Measurements from ENCODE around the gene EARS2.
A peak's percentile ranks its signal among the peaks of the same experiment; 100 is the strongest.
"Not testable (repeated sequence)": the region's sequence is repeated elsewhere in the genome, so short reads cannot be mapped to it uniquely, and the experiment has no call there.

EARS2 gene

DNA sequence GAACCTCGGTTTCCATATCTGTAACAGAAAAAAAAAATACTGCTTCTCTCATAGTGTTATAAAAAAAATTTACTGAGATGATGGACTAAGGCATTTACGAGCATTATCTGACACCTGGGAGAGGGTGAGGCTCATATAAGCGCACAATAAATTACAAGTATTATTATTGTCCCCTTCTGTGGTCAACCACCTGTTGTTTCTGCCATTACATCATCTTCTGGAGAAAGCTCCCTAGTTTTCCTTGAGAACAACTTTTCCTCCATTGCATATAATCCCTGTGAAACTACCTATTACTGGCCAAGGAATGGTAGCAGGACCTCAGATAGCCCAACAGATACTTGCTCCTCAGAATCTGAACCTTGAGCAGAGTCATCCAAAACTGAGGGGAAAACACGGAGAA, 35.2 kb downstream of the EARS2 start:
- no peak overlapping the region for H3K27ac Mint-ChIP-seq
- DNase-seq (ENCODE audit: low spot score in 2 of 2) (no peak), ATAC-seq (no peak)
- H3K36me3 Mint-ChIP-seq, result peaks cover 60% of the 10 kb centered on the region
- peaks cover 5% of the 10 kb centered on the region for H3K4me1 Mint-ChIP-seq
- no peaks in the 10 kb centered on the region for H3K9me3 Mint-ChIP-seq
- H3K4me3 Mint-ChIP-seq, result no peak overlapping the region

GRCh38 chr16:23521037-23521743, 36.0 kb downstream of the EARS2 start:
- peaks cover 58% of the 10 kb centered on the region for H3K36me3 Mint-ChIP-seq
- no peak for ATAC-seq
- peaks cover 10% of the 10 kb centered on the region for H3K4me1 Mint-ChIP-seq
- H3K9me3 Mint-ChIP-seq, result no peaks in the 10 kb centered on the region
- no peak overlapping the region for H3K27ac Mint-ChIP-seq
- no peak overlapping the region for H3K4me3 Mint-ChIP-seq
- DNase-seq (ENCODE audit: low spot score in 2 of 2), result no peak

DNA sequence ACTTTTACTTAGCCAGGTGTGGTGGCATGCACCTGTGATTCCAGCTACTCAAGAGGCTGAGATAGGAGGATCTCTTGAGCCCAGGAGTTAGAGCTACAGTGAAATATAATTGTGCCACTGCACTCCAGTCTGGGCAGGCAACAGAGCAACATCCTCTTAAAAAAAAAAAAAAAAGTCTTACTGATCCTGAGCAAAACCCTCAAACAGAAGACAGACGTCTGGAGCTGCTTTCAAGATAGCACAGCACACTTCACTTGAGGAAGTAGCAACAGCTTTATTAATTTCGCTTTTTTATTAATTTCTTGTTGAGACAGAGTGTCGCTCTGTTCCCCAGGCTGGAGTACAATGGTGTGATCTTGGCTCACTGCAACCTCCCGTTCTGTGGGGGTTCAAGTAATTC, 36.6 kb downstream of the EARS2 start:
- no peak overlapping the region for H3K27ac Mint-ChIP-seq
- DNase-seq (ENCODE audit: low spot score in 2 of 2), result no peak
- ATAC-seq, result no peak
- no peak overlapping the region for H3K4me3 Mint-ChIP-seq
- H3K9me3 Mint-ChIP-seq, result no peaks in the 10 kb centered on the region
- peaks cover 16% of the 10 kb centered on the region for H3K4me1 Mint-ChIP-seq
- H3K36me3 Mint-ChIP-seq, result peaks cover 58% of the 10 kb centered on the region

GRCh38 chr16:23519282-23519681, 37.9 kb downstream of the EARS2 start:
- Mint-ChIP-seq H3K4me3 (no peak overlapping the region), H3K36me3 (peaks cover 47% of the 10 kb centered on the region)

DNA sequence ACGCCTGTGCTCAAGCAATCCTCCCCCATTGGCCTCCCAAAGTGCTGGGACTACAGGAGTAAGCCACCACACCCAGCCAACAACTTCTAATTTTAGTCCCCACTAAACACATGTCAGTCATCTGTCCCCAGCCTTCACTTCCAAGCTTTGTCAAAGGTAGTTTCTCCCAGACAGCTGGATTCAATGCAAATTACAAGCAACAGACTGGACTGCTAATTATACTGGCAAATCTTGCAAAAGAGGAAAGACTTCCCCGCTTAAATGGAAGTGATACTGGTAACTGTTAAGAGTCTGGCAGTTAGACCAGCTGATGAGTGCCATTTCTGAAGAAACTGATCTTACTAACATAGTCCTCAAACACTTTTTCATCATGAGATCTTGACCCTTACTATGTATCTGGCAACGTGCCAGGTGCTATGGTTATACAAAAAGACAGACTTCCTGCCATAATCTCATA, 38.7 kb downstream of the EARS2 start:
- Mint-ChIP-seq H3K4me3 (no peak overlapping the region), H3K9me3 (no peaks in the 10 kb centered on the region), H3K27ac (no peak overlapping the region), H3K36me3 (peaks cover 39% of the 10 kb centered on the region), H3K4me1 (peaks cover 27% of the 10 kb centered on the region)
- DNase-seq (ENCODE audit: low spot score in 2 of 2), result no peak
- no peak for ATAC-seq

More at GRCh38 chr16:23519282-23519681, 37.9 kb downstream of the EARS2 start:
- DNase-seq (ENCODE audit: low spot score in 2 of 2) (no peak), ATAC-seq (no peak)
- no peaks in the 10 kb centered on the region for H3K9me3 Mint-ChIP-seq
- H3K27ac Mint-ChIP-seq, result no peak overlapping the region
- H3K4me1 Mint-ChIP-seq, result peaks cover 27% of the 10 kb centered on the region

GRCh38 chr16:23516366-23517137, 40.6 kb downstream of the EARS2 start:
- DNase-seq (ENCODE audit: low spot score in 2 of 2) (no peak), ATAC-seq (no peak)
- no peaks in the 10 kb centered on the region for H3K9me3 Mint-ChIP-seq
- peaks cover 27% of the 10 kb centered on the region for H3K4me1 Mint-ChIP-seq
- no peak overlapping the region for H3K4me3 Mint-ChIP-seq
- H3K27ac Mint-ChIP-seq, result no peak overlapping the region
- peaks cover 23% of the 10 kb centered on the region for H3K36me3 Mint-ChIP-seq

GRCh38 chr16:23515881-23516280, 41.3 kb downstream of the EARS2 start:
- Mint-ChIP-seq H3K27ac (peak overlapping the region; percentile 49), H3K4me1 (peaks cover 28% of the 10 kb centered on the region), H3K36me3 (peaks cover 19% of the 10 kb centered on the region), H3K9me3 (no peaks in the 10 kb centered on the region), H3K4me3 (no peak overlapping the region)
- ATAC-seq (no peak), DNase-seq (ENCODE audit: low spot score in 2 of 2) (no peak)

GRCh38 chr16:23514381-23515152, 42.6 kb downstream of the EARS2 start:
- Mint-ChIP-seq H3K36me3 (peaks cover 23% of the 10 kb centered on the region), H3K4me3 (no peak overlapping the region), H3K27ac (no peak overlapping the region), H3K4me1 (peaks cover 34% of the 10 kb centered on the region), H3K9me3 (no peaks in the 10 kb centered on the region)
- ATAC-seq, result peak; percentile 66
- no peak for DNase-seq (ENCODE audit: low spot score in 2 of 2)

GRCh38 chr16:23512168-23512695, 44.9 kb downstream of the EARS2 start:
- Mint-ChIP-seq H3K4me3 (no peak overlapping the region), H3K4me1 (peaks cover 45% of the 10 kb centered on the region), H3K27ac (no peak overlapping the region), H3K9me3 (peaks cover 4% of the 10 kb centered on the region), H3K36me3 (peaks cover 35% of the 10 kb centered on the region)
- no peak for ATAC-seq
- DNase-seq (ENCODE audit: low spot score in 2 of 2), result no peak

DNA sequence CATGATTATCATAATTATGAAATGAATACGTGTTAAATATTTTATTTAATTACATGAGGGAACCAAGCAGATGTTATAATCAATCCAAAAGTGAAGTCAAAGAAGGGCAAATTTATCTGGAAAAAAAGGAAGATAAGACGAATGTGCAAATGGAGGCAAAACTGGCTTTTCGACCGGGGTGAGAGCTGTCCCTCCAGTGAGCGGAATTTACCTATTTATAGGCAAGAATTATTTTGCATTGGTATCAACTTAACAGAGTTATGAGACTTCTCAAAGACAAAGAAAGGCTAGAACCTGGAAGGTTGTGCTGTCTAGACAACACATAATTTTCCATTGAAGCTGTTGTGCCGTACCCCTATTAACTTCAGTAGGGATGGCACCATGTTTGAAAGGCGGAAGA, 45.4 kb downstream of the EARS2 start:
- H3K4me1 Mint-ChIP-seq, result peaks cover 50% of the 10 kb centered on the region
- ATAC-seq (no peak), DNase-seq (ENCODE audit: low spot score in 2 of 2) (no peak)
- H3K27ac Mint-ChIP-seq, result no peak overlapping the region
- peaks cover 40% of the 10 kb centered on the region for H3K36me3 Mint-ChIP-seq
- peak overlapping the region; percentile 95 for H3K4me3 Mint-ChIP-seq
- H3K9me3 Mint-ChIP-seq, result peaks cover 4% of the 10 kb centered on the region

DNA sequence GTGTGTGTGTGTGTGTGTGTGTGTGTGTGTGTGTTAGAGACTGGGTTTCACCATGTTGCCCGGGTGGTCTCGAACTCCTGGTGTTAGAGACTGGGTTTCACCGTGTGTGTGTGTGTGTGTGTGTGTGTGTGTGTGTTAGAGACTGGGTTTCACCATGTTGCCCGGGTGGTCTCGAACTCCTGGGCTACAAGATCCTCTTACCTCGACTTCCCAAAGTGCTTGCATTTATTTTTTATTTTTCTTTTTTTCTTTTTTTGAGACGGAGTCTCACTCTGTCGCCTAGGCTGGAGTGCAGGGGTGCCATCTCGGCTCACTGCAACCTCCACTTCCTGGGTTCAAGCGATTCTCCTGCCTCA, 46.3 kb downstream of the EARS2 start:
- DNase-seq (ENCODE audit: low spot score in 2 of 2); ATAC-seq; H3K9me3 Mint-ChIP-seq: not testable (repeated sequence)
- peak overlapping the region; percentile 95 for H3K4me3 Mint-ChIP-seq
- H3K4me1 Mint-ChIP-seq, result peaks cover 52% of the 10 kb centered on the region
- peaks cover 36% of the 10 kb centered on the region for H3K36me3 Mint-ChIP-seq
- H3K27ac Mint-ChIP-seq, result peak overlapping the region; percentile 87

DNA sequence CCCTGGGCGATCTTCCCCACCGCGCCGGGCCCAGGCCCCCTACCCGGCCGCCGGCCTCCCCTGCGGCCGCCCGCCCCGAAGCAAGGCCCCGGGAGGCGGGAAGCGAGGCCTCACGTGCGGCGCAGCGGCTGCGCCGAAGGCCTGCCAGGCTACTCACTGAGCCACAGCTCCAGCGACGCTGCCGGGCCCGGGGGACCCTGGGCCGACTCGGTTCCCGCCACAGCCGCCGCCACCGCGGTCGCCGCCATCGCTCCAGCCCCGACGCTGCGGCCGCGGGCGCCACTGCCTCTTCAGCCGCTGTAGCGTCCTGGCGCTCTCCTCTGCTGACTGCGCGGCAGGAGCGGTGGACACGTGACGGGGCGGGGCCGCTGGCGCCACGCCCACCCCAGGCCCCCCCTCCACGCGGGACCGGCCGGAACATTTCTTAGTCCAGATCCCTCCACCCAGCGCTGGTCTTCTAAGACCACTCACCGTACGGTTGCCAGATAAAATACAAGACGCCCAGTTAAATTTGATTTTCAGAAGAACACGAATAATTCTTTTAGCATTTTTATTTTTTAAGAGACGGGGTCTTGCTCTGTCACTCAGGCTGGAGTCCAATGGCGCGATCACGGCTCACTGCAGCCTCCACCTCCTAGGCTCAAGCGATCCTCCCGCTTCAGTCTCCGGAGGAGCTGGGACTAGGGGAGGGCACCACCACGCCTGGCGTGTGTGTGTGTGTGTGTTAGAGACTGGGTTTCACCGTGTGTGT, 46.8 kb downstream of the EARS2 start, which contains the start of gene GGA2:
Gene GGA2, minus strand, starts transcription at position 331 of the 751 bp plus-strand sequence. Its CDS starts 83 bp downstream, at position 248.
- Mint-ChIP-seq H3K4me3 (peak within 1 kb of the TSS; percentile 95), H3K9me3 (peaks cover 4% of the 10 kb centered on the region), H3K27ac (peak within 1 kb of the TSS; percentile 87), H3K36me3 (peaks cover 31% of the 10 kb centered on the region), H3K4me1 (peaks cover 50% of the 10 kb centered on the region)
- ATAC-seq, result peak; percentile 92
- peak; percentile 64 to 88 for DNase-seq (ENCODE audit: low spot score in 2 of 2)

DNA sequence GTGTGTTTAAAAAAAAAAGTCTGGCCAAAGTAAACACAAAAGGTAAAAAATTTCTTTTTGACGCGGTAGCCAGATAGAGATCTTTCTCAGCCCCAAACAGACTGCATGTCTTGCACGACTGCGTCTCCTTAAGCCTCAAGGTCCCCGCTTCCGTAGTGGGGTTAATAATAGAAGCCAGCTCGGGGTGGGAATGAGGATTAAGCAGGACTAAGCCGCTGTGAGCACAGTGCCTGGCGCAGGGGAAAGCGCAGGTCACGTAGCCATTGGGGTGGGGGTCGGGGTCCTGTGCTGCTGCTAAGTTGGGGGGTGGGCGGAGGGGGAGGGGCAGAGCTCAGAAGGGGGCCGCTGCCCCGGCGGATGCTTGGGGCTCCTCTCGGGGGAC, 47.4 kb downstream of the EARS2 start:
- peak overlapping the region; percentile 95 for H3K4me3 Mint-ChIP-seq
- ATAC-seq, result peak; percentile 33
- H3K9me3 Mint-ChIP-seq, result peaks cover 4% of the 10 kb centered on the region
- peak overlapping the region; percentile 87 for H3K27ac Mint-ChIP-seq
- peaks cover 52% of the 10 kb centered on the region for H3K4me1 Mint-ChIP-seq
- peak; percentile 9 to 57 for DNase-seq (ENCODE audit: low spot score in 2 of 2)
- peaks cover 35% of the 10 kb centered on the region for H3K36me3 Mint-ChIP-seq

DNA sequence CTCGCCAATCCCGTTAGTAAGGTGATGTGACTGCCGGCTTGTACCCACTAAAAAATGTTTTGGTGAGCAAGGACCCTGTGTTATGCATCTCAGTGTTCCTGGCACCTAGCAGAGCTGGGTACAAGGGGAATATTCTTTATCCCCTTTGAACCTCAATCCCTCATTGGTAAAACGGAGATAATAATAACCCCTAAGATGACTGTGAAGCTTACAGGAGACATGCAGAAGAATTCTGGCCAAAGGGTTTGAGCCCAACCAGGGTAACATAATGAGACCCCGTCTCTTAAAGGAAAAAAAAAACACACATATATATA, 47.8 kb downstream of the EARS2 start:
- DNase-seq (ENCODE audit: low spot score in 2 of 2) (no peak), ATAC-seq (no peak)
- H3K9me3 Mint-ChIP-seq, result peaks cover 4% of the 10 kb centered on the region
- peaks cover 52% of the 10 kb centered on the region for H3K4me1 Mint-ChIP-seq
- H3K4me3 Mint-ChIP-seq, result peak overlapping the region; percentile 95
- H3K36me3 Mint-ChIP-seq, result peaks cover 39% of the 10 kb centered on the region
- H3K27ac Mint-ChIP-seq, result peak overlapping the region; percentile 87
